ENCODE measurements around the gene FGF14. TPM values are rescaled to one million over a fixed set of nuclear protein-coding genes. Genes with fewer than 3 reads are reported as not detected.

Gene FGF14
- polyA plus RNA-seq, 1 of the 3 experiments (the other 2 are of a cell fraction), result 0.20 TPM

DNA sequence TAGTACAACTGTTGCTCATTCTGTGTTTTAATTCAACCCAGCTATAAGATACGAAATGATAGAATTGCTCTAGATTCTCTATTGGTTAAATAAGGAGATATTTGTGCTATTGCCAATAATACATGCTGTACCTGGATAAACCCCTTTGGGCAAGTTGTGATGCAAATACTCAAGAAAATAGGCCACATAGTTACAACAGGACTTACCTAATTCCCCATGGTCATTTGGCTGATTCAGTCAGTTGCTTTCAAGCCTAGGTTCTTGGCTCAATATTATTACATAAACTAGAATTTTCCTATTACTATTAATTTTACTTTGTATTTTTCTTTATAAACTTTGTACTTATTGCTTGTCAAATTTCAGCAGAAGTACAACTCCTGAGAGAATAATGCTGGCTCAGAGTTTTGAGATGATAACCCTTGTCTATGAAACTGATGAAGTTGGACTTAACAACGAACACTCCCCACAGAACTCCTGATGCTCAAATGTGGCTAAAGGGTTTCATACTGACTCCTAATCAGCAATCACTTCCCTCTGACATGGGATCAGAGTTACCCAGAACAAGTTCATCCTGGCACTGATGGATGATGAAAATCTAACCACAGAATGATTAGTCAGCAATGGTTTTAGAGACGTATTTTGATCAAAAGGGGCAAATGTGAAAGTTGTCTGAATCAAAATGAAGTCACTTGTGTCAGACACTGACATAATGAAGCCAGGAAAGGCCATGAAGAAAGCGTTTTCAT is 728.3 kb downstream of the FGF14 start:
- Histone ChIP-seq H3K9me3 (no peaks in the 10 kb centered on the region), H3K79me2 (ENCODE audit: insufficient read depth) (peaks cover 6% of the 10 kb centered on the region; the same call in 1 of the 2 replicates), H3K36me3 (replicated peaks in 1 of 2; ENCODE audit: control insufficient read depth in 1 of 2, insufficient read depth in 2 of 2, low read length in 1 of 2) (peaks cover 0 to 38% of the 10 kb centered on the region in 2 experiments), H3K9me2 (no peaks in the 10 kb centered on the region; the same call in 1 of the 2 replicates), H3K27ac (ENCODE audit: low read depth in 2 of 2, low read length in 1 of 2) (no peak overlapping the region), H3K27me3 (ENCODE audit: insufficient read depth) (no peaks in the 10 kb centered on the region), H3K4me1 (ENCODE audit: control insufficient read depth in 1 of 2, insufficient read depth in 2 of 2, low read depth in 1 of 2, low read length in 1 of 2) (no peaks in the 10 kb centered on the region), H2AFZ (ENCODE audit: low read depth) (no peak overlapping the region), H3F3A (replicated peaks; ENCODE audit: insufficient read depth) (peaks cover 27% of the 10 kb centered on the region), H4K20me1 (ENCODE audit: insufficient read depth) (no peaks in the 10 kb centered on the region; the same call in 1 of the 2 replicates), H3K4me2 (no peak overlapping the region), H3K9ac (no peak overlapping the region), H3K4me3 (ENCODE audit: low read depth in 2 of 2, low read length in 1 of 2) (no peak overlapping the region)
- TF ChIP-seq, protein P1, sequence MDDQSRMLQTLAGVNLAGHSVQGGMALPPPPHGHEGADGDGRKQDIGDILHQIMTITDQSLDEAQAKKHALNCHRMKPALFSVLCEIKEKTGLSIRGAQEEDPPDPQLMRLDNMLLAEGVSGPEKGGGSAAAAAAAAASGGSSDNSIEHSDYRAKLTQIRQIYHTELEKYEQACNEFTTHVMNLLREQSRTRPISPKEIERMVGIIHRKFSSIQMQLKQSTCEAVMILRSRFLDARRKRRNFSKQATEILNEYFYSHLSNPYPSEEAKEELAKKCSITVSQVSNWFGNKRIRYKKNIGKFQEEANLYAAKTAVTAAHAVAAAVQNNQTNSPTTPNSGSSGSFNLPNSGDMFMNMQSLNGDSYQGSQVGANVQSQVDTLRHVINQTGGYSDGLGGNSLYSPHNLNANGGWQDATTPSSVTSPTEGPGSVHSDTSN (IDR thresholded peaks at IDR 0.05), result peak; percentile 18; the same call in 1 of the 2 replicates
- TF ChIP-seq RFX5 (IDR thresholded peaks at IDR 0.05; ENCODE audit: low read length) (no peak), GATA2 (CRISPR knock-in tag; IDR thresholded peaks at IDR 0.05) (no peak), MAX (IDR thresholded peaks at IDR 0.05; ENCODE audit: low read depth) (no peak), RAD21 (IDR thresholded peaks at IDR 0.05; ENCODE audit: low read length) (no peak), SIN3A (IDR thresholded peaks at IDR 0.05; ENCODE audit: borderline replicate concordance, low read depth, low read length) (no peak)
- WGBS (ENCODE audit: low lambda C conversion rate), result 68% methylated on average over 4 of the region's 4 CpGs
- ChIA-PET CTCF (no interaction called here), POLR2A (no interaction called here)
- DNase-seq, result no peak

- H3K4me2 ChIP-seq, result 0 out of 2 replicates have a peak overlapping the region, but pooled peaks have one; percentile 9
These were observed 740.0 kb downstream of the FGF14 start for GRCh38 chr13:101661839-101662238.

More at GRCh38 chr13:101661839-101662238, 740.0 kb downstream of the FGF14 start:
- peaks cover 19% of the 10 kb centered on the region; the same call in 1 of the 2 replicates for H3K79me2 ChIP-seq (ENCODE audit: insufficient read depth)
- peaks cover 3 to 12% of the 10 kb centered on the region in 2 experiments; a peak in 2 of 4 replicates for H3K4me1 ChIP-seq (ENCODE audit: control insufficient read depth in 1 of 2, insufficient read depth in 2 of 2, low read depth in 1 of 2, low read length in 1 of 2)
- DNase-seq, result no peak
- no peak overlapping the region for H2AFZ ChIP-seq (ENCODE audit: low read depth)
- H3K9me3 ChIP-seq, result no peaks in the 10 kb centered on the region; the same call in 1 of the 2 replicates
- H3K36me3 ChIP-seq (replicated peaks in 1 of 2; ENCODE audit: control insufficient read depth in 1 of 2, insufficient read depth in 2 of 2, low read length in 1 of 2), result peaks cover 0 to 34% of the 10 kb centered on the region in 2 experiments
- H3K9ac ChIP-seq, result no peak overlapping the region
- H3F3A ChIP-seq (replicated peaks; ENCODE audit: insufficient read depth), result peaks cover 12% of the 10 kb centered on the region
- peak overlapping the region in 1 of 2 experiments; percentile 16; a peak in 1 of 4 replicates for H3K27ac ChIP-seq (ENCODE audit: low read depth in 2 of 2, low read length in 1 of 2)
- WGBS (ENCODE audit: low lambda C conversion rate), result 67% methylated on average over 4 of the region's 4 CpGs
- CTCF ChIA-PET, result interaction anchor here (0.8 kb wide), 1 partner anchor 95 kb away, joined by 3 read pairs; no protein-coding TSS in a partner anchor
- H4K20me1 ChIP-seq (ENCODE audit: insufficient read depth), result no peaks in the 10 kb centered on the region
- no peaks in the 10 kb centered on the region for H3K9me2 ChIP-seq
- no peak overlapping the region for H3K4me3 ChIP-seq (ENCODE audit: low read depth in 2 of 2, low read length in 1 of 2)
- POLR2A ChIA-PET, result no interaction called here
- no peaks in the 10 kb centered on the region for H3K27me3 ChIP-seq (ENCODE audit: insufficient read depth)
- TF ChIP-seq FOSL2 (IDR thresholded peaks at IDR 0.05; ENCODE audit: borderline replicate concordance, low read depth), result no peak
- no peak for TF ChIP-seq NRF1 (IDR thresholded peaks at IDR 0.05; ENCODE audit: low read depth, low read length)
- no peak for TF ChIP-seq RAD21 (IDR thresholded peaks at IDR 0.05; ENCODE audit: low read length)
- TF ChIP-seq TCF12 (IDR thresholded peaks at IDR 0.05), result no peak
- no peak for TF ChIP-seq FOXM1 (IDR thresholded peaks at IDR 0.05; ENCODE audit: low read depth)
- TF ChIP-seq GABPA (IDR thresholded peaks at IDR 0.05; ENCODE audit: low read depth), result no peak

Small RNA genes lying within 50 kb of the gene (small RNA-seq; reads per million reads assigned to genes)
- gene MIR2681 (1.4 to 126 (median 93.9) reads per million in 7 experiments), gene MIR4705 (0 to 30.3 (median 8.2) reads per million in 7 experiments), gene RNU1-24P (0 reads per million in 7 experiments), gene RNY1P2 (0 reads per million in 7 experiments), gene RPL39P29 (0 reads per million in 7 experiments)

Other genes starting within 250 kb of the FGF14 start
- 8.3 and 9.9 TPM in 2 replicates for gene TPP2, start 194.9 kb upstream of the FGF14 start, polyA plus RNA-seq (2012; rRNA removed)

Measured in SK-N-SH (cell line).